HepG2 (cell line): ENCODE data around the gene PDE3A. TPM values are rescaled to one million over a fixed set of nuclear protein-coding genes. Genes with fewer than 3 reads are reported as not detected.

Source experiments
- FOXP1 ChIP-seq, 2 experiments: fragments of 450-650 bp in 1 of 2; IDR thresholded peaks; 2 replicates each; pipeline ENCODE4 v1.6.1; 2017 to 2018; ENCODE audit warnings: antibody characterized with exemption in 1 of 2
- HMGXB3 ChIP-seq: sonication (generic); formaldehyde crosslinking; IDR thresholded peaks from 2 replicates; pipeline ENCODE4 v1.4.0; 2020; ENCODE audit warnings: missing genetic modification reagents, borderline replicate concordance
- LCORL ChIP-seq, 2 experiments: fragments of 450-650 bp in 1 of 2; sonication (generic) in 1 of 2; formaldehyde crosslinking in 1 of 2; IDR thresholded peaks; 2 replicates each; pipeline versions ENCODE4 v1.5.0 to v1.6.1; 2017 to 2020; ENCODE audit warnings: antibody characterized with exemption in 1 of 2, missing genetic modification reagents in 1 of 2
- MYNN ChIP-seq: sonication (generic); formaldehyde crosslinking; IDR thresholded peaks from 2 replicates; pipeline ENCODE4 v1.4.0; 2020; ENCODE audit warnings: mild to moderate bottlenecking, low read depth, missing genetic modification reagents
- POLR2G ChIP-seq: fragments of 200-400 bp; formaldehyde crosslinking; IDR thresholded peaks from 2 replicates; pipeline ENCODE4 v1.6.1; 2018; ENCODE audit warnings: mild to moderate bottlenecking, low read depth, low read length, moderate library complexity
- SATB2 ChIP-seq: sonication (generic); formaldehyde crosslinking; IDR thresholded peaks from 2 replicates; pipeline ENCODE4 v1.5.0; 2020; ENCODE audit warnings: missing genetic modification reagents
- SIX1 ChIP-seq: sonication (generic); formaldehyde crosslinking; IDR thresholded peaks from 2 replicates; pipeline ENCODE4 v1.4.0; 2020; ENCODE audit warnings: missing genetic modification reagents, borderline replicate concordance
- SMAD1 ChIP-seq: sonication (generic); formaldehyde crosslinking; IDR thresholded peaks from 2 replicates; pipeline ENCODE4 v1.4.0; 2020; ENCODE audit warnings: missing genetic modification reagents, low read depth, mild to moderate bottlenecking, borderline replicate concordance
- TBL1XR1 ChIP-seq: fragments of 150-350 bp; IDR thresholded peaks from 2 replicates; pipeline ENCODE4 v1.6.1; 2014; ENCODE audit warnings: borderline replicate concordance, low read length; ENCODE audit not compliant: partially characterized antibody
- USF2 ChIP-seq, 2 experiments: sonication (generic) in 1 of 2; formaldehyde crosslinking in 1 of 2; IDR thresholded peaks; 2 replicates each; pipeline versions ENCODE4 v1.5.1 to v1.6.1; 2011 to 2020; ENCODE audit warnings: borderline replicate concordance in 1 of 2, low read depth in 1 of 2, low read length in 1 of 2, mild to moderate bottlenecking in 1 of 2, missing genetic modification reagents in 1 of 2, moderate library complexity in 1 of 2
- ZNF180 ChIP-seq: sonication (generic); formaldehyde crosslinking; IDR thresholded peaks from 2 replicates; pipeline ENCODE4 v1.4.0; 2020; ENCODE audit warnings: low read depth, missing genetic modification reagents, borderline replicate concordance
- ZNF33A ChIP-seq: sonication (generic); formaldehyde crosslinking; IDR thresholded peaks from 2 replicates; pipeline ENCODE4 v1.5.1; 2020; ENCODE audit warnings: missing genetic modification reagents, mild to moderate bottlenecking, moderate library complexity, borderline replicate concordance
- ZNF343 ChIP-seq: sonication (generic); formaldehyde crosslinking; IDR thresholded peaks from 2 replicates; pipeline ENCODE4 v1.4.0; 2020; ENCODE audit warnings: mild to moderate bottlenecking, missing genetic modification reagents
- ZNF564 ChIP-seq: sonication (generic); formaldehyde crosslinking; IDR thresholded peaks from 2 replicates; pipeline ENCODE4 v1.8.1; 2023; ENCODE audit warnings: mild to moderate bottlenecking, missing genetic modification reagents
- ZNF572 ChIP-seq: sonication (generic); formaldehyde crosslinking; IDR thresholded peaks from 2 replicates; pipeline ENCODE4 v1.5.1; 2020; ENCODE audit warnings: mild to moderate bottlenecking, missing genetic modification reagents
- polyA plus RNA-seq, 8 experiments: library from polyadenylated mRNA; depleted of rRNA in 3 of 8; stranded (reverse) in 7 of 8; unstranded in 1 of 8; fragments of >200 nt; fragmentation: Illumina TruSeq in 4 of 8; extraction: Trizol in 4 of 8; gene quantifications; 2 replicates each; pipeline versions ENCODE4 v1.2.1 to v1.2.3, GENCODE V29; 2011 to 2016; ENCODE audit warnings: low read depth in 4 of 8, missing spikeins in 1 of 8, mixed read lengths in 1 of 8; ENCODE audit not compliant: insufficient read depth in 1 of 8
- total RNA-seq, 5 experiments: library from RNA; depleted of rRNA; stranded (reverse); fragments of >200 nt; fragmentation: Illumina TruSeq; extraction: Trizol; gene quantifications; 2 replicates each; pipeline ENCODE4 v1.2.3, GENCODE V29; 2016; ENCODE audit warnings: low read depth in 1 of 5
- TF ChIP-seq, protein P1 (sequence below): sonication (generic); formaldehyde crosslinking; IDR thresholded peaks from 2 replicates; pipeline ENCODE4 v1.4.0; 2020; ENCODE audit warnings: missing genetic modification reagents, borderline replicate concordance
- TF ChIP-seq, protein P2 (sequence below): sonication (generic); formaldehyde crosslinking; IDR thresholded peaks from 2 replicates; pipeline ENCODE4 v1.8.1; 2023; ENCODE audit warnings: mild to moderate bottlenecking, inconsistent platforms, moderate library complexity, missing genetic modification reagents, borderline replicate concordance

Gene PDE3A
- total and polyA plus RNA-seq, 2 of the 13 experiments (the other 11 are each of a cell fraction or from before 2014, with no cell fraction given): 0.77 to 1.5 TPM

GRCh38 chr12:20629414-20630156, 261.2 kb downstream of the PDE3A start (continued):
- TF ChIP-seq USF2 (IDR thresholded peaks at IDR 0.05; ENCODE audit: low read depth, low read length): no peak
- peak; percentile 52; the same call in 1 of the 2 replicates for TF ChIP-seq USF2 (CRISPR knock-in tag; IDR thresholded peaks at IDR 0.05; ENCODE audit: borderline replicate concordance)
- no peak for TF ChIP-seq TBL1XR1
- no peak for TF ChIP-seq SATB2 (CRISPR knock-in tag)
- TF ChIP-seq SIX1 (CRISPR knock-in tag): no peak
- no peak for TF ChIP-seq ZNF343 (CRISPR knock-in tag)
- TF ChIP-seq SMAD1 (CRISPR knock-in tag): no peak
- no peak for TF ChIP-seq ZNF564 (CRISPR knock-in tag)
- TF ChIP-seq, protein P1, sequence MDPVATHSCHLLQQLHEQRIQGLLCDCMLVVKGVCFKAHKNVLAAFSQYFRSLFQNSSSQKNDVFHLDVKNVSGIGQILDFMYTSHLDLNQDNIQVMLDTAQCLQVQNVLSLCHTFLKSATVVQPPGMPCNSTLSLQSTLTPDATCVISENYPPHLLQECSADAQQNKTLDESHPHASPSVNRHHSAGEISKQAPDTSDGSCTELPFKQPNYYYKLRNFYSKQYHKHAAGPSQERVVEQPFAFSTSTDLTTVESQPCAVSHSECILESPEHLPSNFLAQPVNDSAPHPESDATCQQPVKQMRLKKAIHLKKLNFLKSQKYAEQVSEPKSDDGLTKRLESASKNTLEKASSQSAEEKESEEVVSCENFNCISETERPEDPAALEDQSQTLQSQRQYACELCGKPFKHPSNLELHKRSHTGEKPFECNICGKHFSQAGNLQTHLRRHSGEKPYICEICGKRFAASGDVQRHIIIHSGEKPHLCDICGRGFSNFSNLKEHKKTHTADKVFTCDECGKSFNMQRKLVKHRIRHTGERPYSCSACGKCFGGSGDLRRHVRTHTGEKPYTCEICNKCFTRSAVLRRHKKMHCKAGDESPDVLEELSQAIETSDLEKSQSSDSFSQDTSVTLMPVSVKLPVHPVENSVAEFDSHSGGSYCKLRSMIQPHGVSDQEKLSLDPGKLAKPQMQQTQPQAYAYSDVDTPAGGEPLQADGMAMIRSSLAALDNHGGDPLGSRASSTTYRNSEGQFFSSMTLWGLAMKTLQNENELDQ: no peak
- 0 out of 2 replicates have a peak, but pooled peaks have one; percentile 2 for TF ChIP-seq LCORL (IDR thresholded peaks at IDR 0.05)
- TF ChIP-seq LCORL (CRISPR knock-in tag; IDR thresholded peaks at IDR 0.05): no peak
- no peak for TF ChIP-seq ZNF180 (CRISPR knock-in tag)
- TF ChIP-seq ZNF33A (CRISPR knock-in tag): no peak
- no peak for TF ChIP-seq FOXP1 (IDR thresholded peaks at IDR 0.05)
- TF ChIP-seq FOXP1 (CRISPR knock-in tag; IDR thresholded peaks at IDR 0.05): no peak
- peak; percentile 50; the same call in 1 of the 2 replicates for TF ChIP-seq POLR2G
- TF ChIP-seq MYNN (CRISPR knock-in tag): no peak
- no peak for TF ChIP-seq HMGXB3
- TF ChIP-seq, protein P2, sequence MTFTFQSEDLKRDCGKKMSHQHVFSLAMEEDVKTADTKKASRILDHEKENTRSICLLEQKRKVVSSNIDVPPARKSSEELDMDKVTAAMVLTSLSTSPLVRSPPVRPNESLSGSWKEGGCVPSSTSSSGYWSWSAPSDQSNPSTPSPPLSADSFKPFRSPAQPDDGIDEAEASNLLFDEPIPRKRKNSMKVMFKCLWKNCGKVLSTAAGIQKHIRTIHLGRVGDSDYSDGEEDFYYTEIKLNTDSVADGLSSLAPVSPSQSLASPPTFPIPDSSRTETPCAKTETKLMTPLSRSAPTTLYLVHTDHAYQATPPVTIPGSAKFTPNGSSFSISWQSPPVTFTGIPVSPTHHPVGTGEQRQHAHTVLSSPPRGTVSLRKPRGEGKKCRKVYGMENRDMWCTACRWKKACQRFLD: no peak
- TF ChIP-seq ZNF572 (CRISPR knock-in tag): no peak
